ENCODE data around the gene ROMO1. TPM values are rescaled to one million over a fixed set of nuclear protein-coding genes. Genes with fewer than 3 reads are reported as not detected.
"Not testable (repeated sequence)": the region's sequence is repeated elsewhere in the genome, so short reads cannot be mapped to it uniquely, and the experiment has no call there.

ROMO1 gene
- total RNA-seq, 1 donor from 2014 or later: 128 TPM

- H3K9me3 Mint-ChIP-seq (ENCODE audit: low read depth): no peaks in the 10 kb centered on the region
- H3K27me3 Mint-ChIP-seq (ENCODE audit: low read depth): no peaks in the 10 kb centered on the region
- peaks cover 56% of the 10 kb centered on the region for H3K4me1 Mint-ChIP-seq (ENCODE audit: low read depth)
- TF ChIP-seq, protein P1, sequence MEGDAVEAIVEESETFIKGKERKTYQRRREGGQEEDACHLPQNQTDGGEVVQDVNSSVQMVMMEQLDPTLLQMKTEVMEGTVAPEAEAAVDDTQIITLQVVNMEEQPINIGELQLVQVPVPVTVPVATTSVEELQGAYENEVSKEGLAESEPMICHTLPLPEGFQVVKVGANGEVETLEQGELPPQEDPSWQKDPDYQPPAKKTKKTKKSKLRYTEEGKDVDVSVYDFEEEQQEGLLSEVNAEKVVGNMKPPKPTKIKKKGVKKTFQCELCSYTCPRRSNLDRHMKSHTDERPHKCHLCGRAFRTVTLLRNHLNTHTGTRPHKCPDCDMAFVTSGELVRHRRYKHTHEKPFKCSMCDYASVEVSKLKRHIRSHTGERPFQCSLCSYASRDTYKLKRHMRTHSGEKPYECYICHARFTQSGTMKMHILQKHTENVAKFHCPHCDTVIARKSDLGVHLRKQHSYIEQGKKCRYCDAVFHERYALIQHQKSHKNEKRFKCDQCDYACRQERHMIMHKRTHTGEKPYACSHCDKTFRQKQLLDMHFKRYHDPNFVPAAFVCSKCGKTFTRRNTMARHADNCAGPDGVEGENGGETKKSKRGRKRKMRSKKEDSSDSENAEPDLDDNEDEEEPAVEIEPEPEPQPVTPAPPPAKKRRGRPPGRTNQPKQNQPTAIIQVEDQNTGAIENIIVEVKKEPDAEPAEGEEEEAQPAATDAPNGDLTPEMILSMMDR (IDR thresholded peaks at IDR 0.05): peak; percentile 72
- H3K27ac Mint-ChIP-seq (ENCODE audit: unreplicated experiment): peak overlapping the region; percentile 100
- no peak for DNase-seq (ENCODE audit: low spot score)
- H3K36me3 Mint-ChIP-seq (ENCODE audit: low read depth): peaks cover 30% of the 10 kb centered on the region
- H3K4me3 Mint-ChIP-seq (ENCODE audit: unreplicated experiment): peak overlapping the region; percentile 94
Measured at GRCh38 chr20:35739294-35740163, 40.3 kb downstream of the ROMO1 start.

- peaks cover 45% of the 10 kb centered on the region for H3K4me1 Mint-ChIP-seq (ENCODE audit: low read depth)
Measured at GRCh38 chr20:35741892-35742740, 42.9 kb downstream of the ROMO1 start, which contains the start of gene RBM39. RBM39 (minus strand) TSS chr20:35742260; CDS start chr20:35740874, 1,386 bp downstream.

DNA sequence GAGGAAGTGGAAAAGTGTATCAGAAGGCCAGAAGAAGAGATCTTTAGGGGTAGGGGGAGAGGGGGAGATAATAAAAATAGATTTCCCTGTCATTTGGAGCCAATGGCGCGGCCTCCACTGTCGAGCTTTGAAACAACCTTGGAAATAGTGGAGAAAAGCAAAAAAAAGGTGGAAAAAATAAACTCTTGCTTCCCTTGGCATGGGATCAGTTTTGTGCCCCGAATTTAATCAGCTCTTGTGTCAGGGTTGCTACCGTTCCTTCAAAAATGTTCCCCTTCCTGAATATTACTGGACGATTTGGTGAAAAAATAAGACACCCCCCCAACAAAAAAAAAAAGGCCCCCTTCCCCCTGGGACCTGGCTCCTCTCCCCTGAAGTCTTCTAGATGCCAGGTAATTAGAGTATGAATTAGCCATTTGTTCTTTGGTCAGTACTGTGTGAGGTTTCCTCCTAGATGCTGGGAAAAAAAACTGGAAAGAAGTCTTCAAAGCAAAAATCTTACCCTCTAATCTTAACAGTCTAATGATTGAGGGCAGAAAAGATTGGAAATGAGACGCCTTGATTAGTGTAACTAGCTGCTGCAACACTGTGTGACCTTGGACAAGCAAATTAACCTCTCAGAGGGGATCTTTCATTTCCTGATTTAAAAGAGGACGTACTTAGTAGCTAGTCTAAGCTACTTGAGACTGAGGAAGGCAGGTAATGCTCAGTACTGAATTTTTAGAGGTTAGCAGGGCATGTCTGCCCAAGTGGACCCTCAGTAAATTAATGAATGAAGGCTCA, 43.7 kb downstream of the ROMO1 start:
- H3K9me3 Mint-ChIP-seq (ENCODE audit: low read depth): no peaks in the 10 kb centered on the region

More at GRCh38 chr20:35741892-35742740, 42.9 kb downstream of the ROMO1 start, which contains the start of gene RBM39:
- TF ChIP-seq, protein P1 (IDR thresholded peaks at IDR 0.05): peak; percentile 72
- no peaks in the 10 kb centered on the region for H3K9me3 Mint-ChIP-seq (ENCODE audit: low read depth)
- peak; percentile 99 for DNase-seq (ENCODE audit: low spot score)
- peaks cover 22% of the 10 kb centered on the region for H3K36me3 Mint-ChIP-seq (ENCODE audit: low read depth)
- H3K27me3 Mint-ChIP-seq (ENCODE audit: low read depth): no peaks in the 10 kb centered on the region
- peak within 1 kb of the TSS; percentile 94 for H3K4me3 Mint-ChIP-seq (ENCODE audit: unreplicated experiment)
- H3K27ac Mint-ChIP-seq (ENCODE audit: unreplicated experiment): peak within 1 kb of the TSS; percentile 100

GRCh38 chr20:35743693-35744491, 44.7 kb downstream of the ROMO1 start:
- no peaks in the 10 kb centered on the region for H3K9me3 Mint-ChIP-seq (ENCODE audit: low read depth)
- no peak for DNase-seq (ENCODE audit: low spot score)
- TF ChIP-seq, protein P1 (IDR thresholded peaks at IDR 0.05): no peak
- H3K36me3 Mint-ChIP-seq (ENCODE audit: low read depth): peaks cover 11% of the 10 kb centered on the region
- no peaks in the 10 kb centered on the region for H3K27me3 Mint-ChIP-seq (ENCODE audit: low read depth)
- H3K4me1 Mint-ChIP-seq (ENCODE audit: low read depth): peaks cover 35% of the 10 kb centered on the region
- peak overlapping the region; percentile 100 for H3K27ac Mint-ChIP-seq (ENCODE audit: unreplicated experiment)
- H3K4me3 Mint-ChIP-seq (ENCODE audit: unreplicated experiment): peak overlapping the region; percentile 19

More for the DNA sequence above, 43.7 kb downstream of the ROMO1 start:
- DNase-seq (ENCODE audit: low spot score): no peak
- H3K4me3 Mint-ChIP-seq (ENCODE audit: unreplicated experiment): peak overlapping the region; percentile 94
- H3K4me1 Mint-ChIP-seq (ENCODE audit: low read depth): peaks cover 45% of the 10 kb centered on the region
- peaks cover 21% of the 10 kb centered on the region for H3K36me3 Mint-ChIP-seq (ENCODE audit: low read depth)
- TF ChIP-seq, protein P1 (IDR thresholded peaks at IDR 0.05): peak; percentile 34
- H3K27ac Mint-ChIP-seq (ENCODE audit: unreplicated experiment): peak overlapping the region; percentile 100
- no peaks in the 10 kb centered on the region for H3K27me3 Mint-ChIP-seq (ENCODE audit: low read depth)

DNA sequence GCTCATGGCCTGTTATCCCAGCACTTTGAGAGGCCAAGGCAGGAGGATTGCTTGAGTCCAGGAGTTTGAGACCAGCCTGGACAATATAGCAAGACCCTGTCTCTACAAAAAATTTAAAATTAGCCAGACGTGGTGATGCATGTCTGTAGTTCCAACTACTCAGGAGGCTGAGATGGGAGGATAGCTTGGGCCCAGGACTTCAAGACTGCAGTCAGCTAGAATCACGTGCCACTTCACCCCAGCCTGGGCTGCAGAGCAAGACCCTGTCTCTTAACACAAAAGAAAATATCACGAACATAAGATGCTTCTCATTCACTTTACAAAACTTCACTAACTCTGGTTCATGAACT, 45.3 kb downstream of the ROMO1 start:
- Mint-ChIP-seq H3K4me1 (ENCODE audit: low read depth) (peaks cover 31% of the 10 kb centered on the region), H3K27ac (ENCODE audit: unreplicated experiment) (peak overlapping the region; percentile 100)
- not testable (repeated sequence) for H3K4me3 Mint-ChIP-seq (ENCODE audit: unreplicated experiment); H3K27me3 Mint-ChIP-seq (ENCODE audit: low read depth); DNase-seq (ENCODE audit: low spot score); H3K9me3 Mint-ChIP-seq (ENCODE audit: low read depth); H3K36me3 Mint-ChIP-seq (ENCODE audit: low read depth)
